ENCODE measurements around the gene POM121.

DNA sequence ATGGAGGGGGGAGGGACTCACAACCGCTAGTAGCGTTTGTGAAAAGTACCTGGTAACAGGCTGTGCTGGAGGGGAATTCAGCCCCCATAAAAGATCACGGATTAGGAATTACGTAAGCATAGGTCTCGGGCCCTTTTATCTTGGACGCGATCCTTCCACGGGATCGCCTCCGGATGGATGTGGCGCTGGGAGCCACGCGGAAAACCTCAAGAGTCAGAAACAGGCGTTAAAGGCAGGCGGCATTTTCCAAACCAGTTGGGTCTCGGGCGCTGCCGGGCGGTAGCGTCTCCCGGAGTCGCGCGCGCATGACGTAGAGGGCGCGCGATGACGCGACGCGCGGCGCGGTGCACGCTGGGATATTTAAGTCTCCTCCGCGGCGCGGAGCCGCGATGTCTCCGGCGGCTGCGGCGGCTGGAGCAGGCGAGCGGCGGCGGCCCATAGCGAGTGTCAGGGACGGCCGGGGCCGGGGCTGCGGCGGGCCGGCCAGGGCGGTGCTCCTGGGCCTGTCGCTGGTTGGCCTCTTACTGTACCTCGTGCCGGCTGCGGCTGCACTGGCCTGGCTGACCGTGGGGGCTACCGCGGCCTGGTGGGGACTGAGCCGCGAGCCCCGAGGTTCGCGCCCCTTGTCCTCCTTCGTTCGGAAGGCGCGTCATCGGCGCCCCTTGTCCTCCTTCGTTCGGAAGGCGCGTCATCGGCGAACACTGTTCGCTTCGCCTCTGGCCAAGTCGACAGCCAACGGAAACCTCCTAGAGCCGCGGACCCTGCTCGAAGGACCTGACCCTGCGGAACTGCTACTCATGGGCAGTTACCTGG is at the start of gene POM121:
- TF ChIP-seq, protein P1, sequence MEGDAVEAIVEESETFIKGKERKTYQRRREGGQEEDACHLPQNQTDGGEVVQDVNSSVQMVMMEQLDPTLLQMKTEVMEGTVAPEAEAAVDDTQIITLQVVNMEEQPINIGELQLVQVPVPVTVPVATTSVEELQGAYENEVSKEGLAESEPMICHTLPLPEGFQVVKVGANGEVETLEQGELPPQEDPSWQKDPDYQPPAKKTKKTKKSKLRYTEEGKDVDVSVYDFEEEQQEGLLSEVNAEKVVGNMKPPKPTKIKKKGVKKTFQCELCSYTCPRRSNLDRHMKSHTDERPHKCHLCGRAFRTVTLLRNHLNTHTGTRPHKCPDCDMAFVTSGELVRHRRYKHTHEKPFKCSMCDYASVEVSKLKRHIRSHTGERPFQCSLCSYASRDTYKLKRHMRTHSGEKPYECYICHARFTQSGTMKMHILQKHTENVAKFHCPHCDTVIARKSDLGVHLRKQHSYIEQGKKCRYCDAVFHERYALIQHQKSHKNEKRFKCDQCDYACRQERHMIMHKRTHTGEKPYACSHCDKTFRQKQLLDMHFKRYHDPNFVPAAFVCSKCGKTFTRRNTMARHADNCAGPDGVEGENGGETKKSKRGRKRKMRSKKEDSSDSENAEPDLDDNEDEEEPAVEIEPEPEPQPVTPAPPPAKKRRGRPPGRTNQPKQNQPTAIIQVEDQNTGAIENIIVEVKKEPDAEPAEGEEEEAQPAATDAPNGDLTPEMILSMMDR (conservative IDR thresholded peaks at IDR 0.05 in 1 of 2, IDR thresholded peaks at IDR 0.05 in 1 of 2; ENCODE audit: low read depth in 1 of 2, low read length in 2 of 2) = no peak
- no peak for TF ChIP-seq EZH2 (IDR thresholded peaks at IDR 0.05; ENCODE audit: low read length, missing control alignments)
